Measurements from ENCODE around the gene CMTM7.

CMTM7 gene

GRCh38 chr3:32413845-32414521 is 22.3 kb downstream of the CMTM7 start:
- no peak for DNase-seq (ENCODE audit: low spot score)

GRCh38 chr3:32414522-32415202 is 23.0 kb downstream of the CMTM7 start:
- no peak for DNase-seq (ENCODE audit: low spot score)

GRCh38 chr3:32419742-32420125 is 28.1 kb downstream of the CMTM7 start:
- DNase-seq (ENCODE audit: low spot score) = no peak

GRCh38 chr3:32420126-32421038 is 28.7 kb downstream of the CMTM7 start:
- DNase-seq (ENCODE audit: low spot score) = no peak

GRCh38 chr3:32421185-32421584 is 29.5 kb downstream of the CMTM7 start:
- no peak for DNase-seq (ENCODE audit: low spot score)

GRCh38 chr3:32421991-32422859 is 30.6 kb downstream of the CMTM7 start:
- no peak for DNase-seq (ENCODE audit: low spot score)

DNA sequence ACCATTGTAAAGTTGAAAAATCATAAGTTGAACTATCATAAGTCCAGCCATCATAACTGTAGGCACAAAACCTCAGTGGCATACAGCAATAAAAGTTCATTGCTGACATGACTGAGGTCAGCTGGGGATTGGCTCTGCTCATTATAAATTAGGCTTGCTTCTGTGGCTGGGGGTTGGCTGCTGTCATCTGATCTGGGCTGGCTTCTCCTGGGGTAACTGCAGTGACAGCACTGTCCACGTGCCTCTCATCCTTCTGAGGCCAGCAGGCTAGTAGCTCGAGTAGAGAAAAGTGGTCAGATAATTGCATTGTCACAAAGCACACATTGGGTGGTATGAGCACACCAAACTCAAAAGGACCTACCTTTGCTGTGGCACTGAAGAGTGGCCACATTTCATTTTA is 31.3 kb downstream of the CMTM7 start:
- no peak for DNase-seq (ENCODE audit: low spot score)

DNA sequence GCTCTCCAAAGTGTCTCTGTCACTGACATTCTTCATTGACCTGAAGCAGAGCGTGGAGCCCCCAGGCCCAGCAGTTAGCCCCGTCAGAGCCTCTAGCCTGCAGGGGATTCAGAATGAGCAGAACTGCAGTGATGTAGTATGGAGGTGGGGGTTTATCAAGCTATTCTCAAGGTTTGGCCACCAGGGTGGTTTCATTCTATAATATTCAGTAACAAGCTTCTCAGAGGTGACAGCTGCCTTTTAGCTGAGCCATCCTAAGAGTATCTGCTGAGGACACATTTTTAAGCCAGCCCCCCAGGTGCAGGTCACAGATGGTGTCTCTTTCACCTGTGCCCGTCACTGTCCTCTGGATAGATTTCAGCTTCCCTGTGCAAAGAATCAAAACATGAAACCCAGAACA is 31.9 kb downstream of the CMTM7 start:
- no peak for DNase-seq (ENCODE audit: low spot score)

GRCh38 chr3:32423956-32424557 is 32.4 kb downstream of the CMTM7 start:
- no peak for DNase-seq (ENCODE audit: low spot score)

GRCh38 chr3:32424581-32425250 is 33.1 kb downstream of the CMTM7 start:
- DNase-seq (ENCODE audit: low spot score) = no peak

- DNase-seq (ENCODE audit: low spot score) = no peak
These were observed 36.7 kb downstream of the CMTM7 start for GRCh38 chr3:32428092-32429068.

- no peak for DNase-seq (ENCODE audit: low spot score)
These were observed 39.2 kb downstream of the CMTM7 start for GRCh38 chr3:32430900-32431299.

DNA sequence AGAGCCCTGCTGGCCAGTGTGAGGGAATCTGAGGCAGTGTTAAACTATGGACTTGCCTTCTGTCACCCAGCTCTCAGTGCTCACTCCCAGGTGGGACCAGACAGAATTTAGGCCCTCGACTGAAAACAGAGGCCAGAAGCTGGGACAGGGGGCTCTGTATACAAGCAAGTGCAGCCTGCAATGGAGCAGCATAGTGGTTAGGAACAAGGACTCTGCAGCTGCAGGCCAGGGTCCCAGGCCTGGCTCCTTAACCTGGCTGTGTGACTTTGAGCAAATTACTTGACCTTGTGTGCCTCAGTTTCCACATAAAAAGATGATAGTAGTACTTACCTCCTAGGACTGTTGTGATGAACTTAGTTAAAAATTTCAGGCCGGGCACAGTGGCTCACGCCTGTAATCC is 39.8 kb downstream of the CMTM7 start:
- DNase-seq (ENCODE audit: low spot score) = no peak

GRCh38 chr3:32432045-32432710 is 40.5 kb downstream of the CMTM7 start:
- no peak for DNase-seq (ENCODE audit: low spot score)

DNA sequence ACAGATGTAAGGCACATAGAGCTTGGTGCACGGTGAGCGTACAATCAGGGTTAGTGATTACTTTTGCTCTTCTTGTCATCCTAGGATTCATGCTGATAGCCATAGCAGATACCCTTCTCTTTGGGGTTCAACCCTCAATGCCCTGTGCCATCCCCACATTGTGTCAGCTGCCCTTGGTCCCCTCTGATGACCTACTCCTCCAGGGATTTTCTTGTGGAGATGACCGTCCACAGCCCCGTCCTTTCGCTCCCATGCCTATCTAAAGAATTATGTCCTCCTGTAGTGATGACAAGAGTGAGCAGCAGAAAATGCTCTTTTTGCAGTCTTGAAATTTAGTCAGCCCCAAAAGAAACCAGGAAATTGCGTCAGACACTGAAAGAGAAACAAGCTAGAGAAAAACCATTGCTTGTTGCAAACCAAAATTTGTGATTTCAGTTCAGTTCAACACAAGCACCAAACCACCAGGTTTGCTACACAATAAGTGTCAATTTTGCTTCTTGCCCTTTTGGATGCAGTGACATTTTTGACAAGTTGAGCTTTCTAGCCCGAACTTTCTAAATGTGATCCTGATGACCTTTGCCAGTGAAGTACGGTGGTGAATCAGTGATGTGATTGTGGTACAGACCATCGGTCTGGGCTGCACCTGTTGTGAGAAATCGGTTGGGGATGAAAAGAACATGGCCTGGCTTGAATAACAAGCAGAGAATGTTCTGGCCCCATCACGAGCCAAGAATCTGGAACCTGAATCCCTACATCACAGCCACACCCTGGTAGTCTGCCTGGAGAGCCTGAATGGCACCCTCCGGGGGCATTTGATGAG is 41.3 kb downstream of the CMTM7 start:
- no peak for DNase-seq (ENCODE audit: low spot score)

GRCh38 chr3:32434206-32434605 is 42.6 kb downstream of the CMTM7 start:
- no peak for DNase-seq (ENCODE audit: low spot score)

DNA sequence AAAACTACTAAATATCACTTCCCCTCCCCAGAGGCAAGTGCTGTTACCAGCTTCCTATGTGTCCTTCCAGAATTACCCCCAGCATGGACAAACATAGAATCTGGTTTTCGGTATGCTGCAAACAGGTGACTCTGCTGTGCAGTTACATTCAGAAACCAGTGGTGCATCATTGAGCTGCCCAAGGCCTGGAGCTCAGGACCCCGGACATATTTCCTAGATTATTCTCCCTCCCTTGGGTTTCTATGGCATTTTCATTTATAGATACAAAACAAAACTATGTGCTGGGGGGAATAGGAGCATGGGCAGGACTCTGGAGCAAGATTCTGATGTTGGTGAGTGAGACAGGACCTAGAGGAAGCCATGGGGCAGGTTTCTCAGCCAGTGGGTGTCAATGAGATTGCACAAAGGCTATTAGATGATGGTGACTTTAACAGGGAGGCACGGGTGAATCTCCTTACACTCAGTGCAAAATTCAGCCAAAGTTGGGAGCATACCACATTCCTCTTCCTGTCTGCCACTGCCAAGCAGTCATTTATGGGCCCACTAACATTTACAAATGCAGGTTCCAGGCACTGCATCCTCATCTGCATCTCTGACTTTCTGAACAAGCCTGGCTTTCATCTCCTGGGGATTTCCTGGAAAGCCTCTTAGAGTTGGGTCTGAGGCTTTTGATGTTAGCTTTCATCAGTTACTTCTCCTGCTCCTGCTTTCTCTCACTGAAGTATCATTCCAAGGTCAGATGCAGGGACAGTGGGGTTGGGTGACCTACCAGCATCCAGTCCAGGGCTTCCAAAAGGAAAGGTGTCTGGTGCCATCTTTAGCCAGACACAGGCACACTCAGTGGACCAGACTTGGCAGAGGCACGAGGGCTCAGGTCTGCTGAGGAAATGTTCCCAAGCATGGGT is 44.5 kb downstream of the CMTM7 start:
- DNase-seq (ENCODE audit: low spot score) = no peak

Data from putamen (tissue), 1 donor.